HG03469 (cell line): Measurements from ENCODE around the gene CSNK1A1.

Experiments
- ATAC-seq: cut with Tn5 transposase; IDR thresholded peaks from one replicate; pipeline ENCODE4 v1.9.1; 2021; ENCODE audit warnings: mild to moderate bottlenecking, moderate library complexity, moderate number of reproducible peaks; ENCODE audit not compliant: unreplicated experiment

The CSNK1A1 gene

GRCh38 chr5:149575131-149575530 is 23.9 kb upstream of the CSNK1A1 start:
- ATAC-seq: no peak

- ATAC-seq: no peak
These were observed 21.5 kb upstream of the CSNK1A1 start for GRCh38 chr5:149572576-149573231.

DNA sequence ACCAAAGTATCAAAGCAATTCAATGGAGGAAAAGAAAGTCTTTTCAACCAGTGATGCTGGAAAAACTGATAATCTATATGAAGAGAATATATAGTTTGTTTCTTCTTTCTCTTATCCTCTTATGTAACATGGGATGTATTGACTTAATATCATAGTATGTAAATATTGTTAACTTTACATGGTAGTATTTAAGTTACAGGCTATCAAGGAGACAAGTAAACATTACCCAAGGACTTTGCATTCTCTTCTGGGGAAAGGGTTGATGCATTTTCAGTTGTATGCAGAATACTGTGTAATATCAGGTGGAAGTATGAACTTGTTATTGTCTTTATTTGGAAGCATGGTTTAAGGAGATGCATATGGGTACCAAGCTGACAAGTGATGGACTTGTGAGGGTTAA is 20.9 kb upstream of the CSNK1A1 start:
- ATAC-seq: no peak

- ATAC-seq: no peak
These were observed 16.0 kb upstream of the CSNK1A1 start for GRCh38 chr5:149567226-149567625.

DNA sequence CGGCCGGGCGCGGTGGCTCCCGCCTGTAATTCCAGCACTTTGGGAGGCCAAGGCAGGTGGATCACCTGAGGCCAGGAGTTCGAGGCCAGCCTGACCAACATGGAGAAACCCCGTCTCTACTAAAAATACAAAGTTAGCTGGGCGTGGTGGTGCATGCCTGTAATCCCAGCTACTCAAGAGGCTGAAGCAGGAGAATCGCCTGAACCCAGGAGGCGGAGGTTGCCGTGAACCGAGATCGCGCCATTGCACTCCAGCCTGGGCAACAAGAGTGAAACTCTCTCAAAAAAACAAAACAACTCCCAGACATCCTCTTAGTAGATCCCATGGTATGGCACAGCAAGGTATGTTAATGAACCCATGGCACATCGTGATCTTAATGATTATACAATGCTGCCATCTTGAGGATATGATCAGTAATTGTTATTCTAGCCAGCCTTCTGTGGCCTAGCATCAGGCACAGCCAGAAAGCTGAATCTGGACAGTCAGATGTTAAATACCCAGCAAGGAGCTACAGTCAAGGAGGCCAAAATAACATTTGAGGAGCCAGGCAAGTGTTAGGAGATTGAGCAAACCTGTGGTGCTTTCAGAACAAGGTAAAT is 13.4 kb upstream of the CSNK1A1 start:
- peak; percentile 93 for ATAC-seq

- no peak for ATAC-seq
These were observed 12.2 kb upstream of the CSNK1A1 start for GRCh38 chr5:149563466-149563865.

GRCh38 chr5:149561848-149562247 is 10.6 kb upstream of the CSNK1A1 start:
- ATAC-seq: no peak

GRCh38 chr5:149559706-149560105 is 8.5 kb upstream of the CSNK1A1 start:
- no peak for ATAC-seq

GRCh38 chr5:149552553-149553160 is 1.4 kb upstream of the CSNK1A1 start:
- ATAC-seq: no peak

GRCh38 chr5:149552038-149552494 is 827 bp upstream of the CSNK1A1 start:
- ATAC-seq: no peak

DNA sequence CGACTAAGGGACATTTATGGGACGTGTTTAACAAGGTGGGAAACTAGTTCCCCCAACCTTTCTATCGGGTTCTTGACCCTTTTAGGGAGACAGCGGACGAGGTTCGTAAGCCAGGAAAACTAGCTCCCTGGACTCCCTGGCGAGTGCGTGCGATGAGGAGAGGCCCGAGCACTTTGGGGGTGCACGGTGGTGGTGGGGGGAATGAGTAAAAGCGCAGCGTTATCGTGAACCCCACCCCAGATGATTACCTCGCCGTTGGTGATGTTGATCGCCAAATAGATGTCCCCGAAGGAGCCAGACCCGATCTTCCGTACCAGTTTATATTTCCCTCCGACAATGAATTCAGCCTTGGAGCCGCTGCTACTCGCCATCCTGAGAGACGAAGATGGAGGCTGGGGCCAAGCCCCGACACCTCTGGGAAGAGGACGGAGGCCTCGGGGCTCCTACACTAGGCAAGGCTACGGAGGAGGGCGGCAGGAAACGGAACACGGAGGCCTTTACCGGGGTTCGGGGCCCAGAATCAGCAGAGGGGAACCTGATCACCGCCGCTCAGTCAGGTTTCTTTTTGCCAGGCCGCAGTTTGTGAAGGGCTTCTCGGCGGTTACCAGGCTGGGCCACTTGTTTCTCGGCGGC is 529 bp downstream of the CSNK1A1 start:
- ATAC-seq: no peak

DNA sequence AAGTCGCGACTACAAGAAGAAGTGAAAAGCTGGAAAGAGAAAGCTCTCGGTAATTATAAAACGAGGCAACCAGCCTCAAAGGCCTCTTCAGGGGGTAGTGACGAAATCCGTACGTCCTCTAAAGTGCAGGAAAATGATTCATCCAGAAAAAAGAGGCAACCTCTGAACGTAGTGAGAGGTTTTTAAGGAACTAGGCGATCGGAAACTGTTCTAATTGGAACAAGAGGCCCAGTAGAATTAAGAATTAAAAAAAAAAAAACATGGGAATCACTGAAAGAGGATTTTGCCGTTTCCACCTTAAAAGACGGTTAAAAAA is 1.0 kb downstream of the CSNK1A1 start:
- ATAC-seq: no peak

DNA sequence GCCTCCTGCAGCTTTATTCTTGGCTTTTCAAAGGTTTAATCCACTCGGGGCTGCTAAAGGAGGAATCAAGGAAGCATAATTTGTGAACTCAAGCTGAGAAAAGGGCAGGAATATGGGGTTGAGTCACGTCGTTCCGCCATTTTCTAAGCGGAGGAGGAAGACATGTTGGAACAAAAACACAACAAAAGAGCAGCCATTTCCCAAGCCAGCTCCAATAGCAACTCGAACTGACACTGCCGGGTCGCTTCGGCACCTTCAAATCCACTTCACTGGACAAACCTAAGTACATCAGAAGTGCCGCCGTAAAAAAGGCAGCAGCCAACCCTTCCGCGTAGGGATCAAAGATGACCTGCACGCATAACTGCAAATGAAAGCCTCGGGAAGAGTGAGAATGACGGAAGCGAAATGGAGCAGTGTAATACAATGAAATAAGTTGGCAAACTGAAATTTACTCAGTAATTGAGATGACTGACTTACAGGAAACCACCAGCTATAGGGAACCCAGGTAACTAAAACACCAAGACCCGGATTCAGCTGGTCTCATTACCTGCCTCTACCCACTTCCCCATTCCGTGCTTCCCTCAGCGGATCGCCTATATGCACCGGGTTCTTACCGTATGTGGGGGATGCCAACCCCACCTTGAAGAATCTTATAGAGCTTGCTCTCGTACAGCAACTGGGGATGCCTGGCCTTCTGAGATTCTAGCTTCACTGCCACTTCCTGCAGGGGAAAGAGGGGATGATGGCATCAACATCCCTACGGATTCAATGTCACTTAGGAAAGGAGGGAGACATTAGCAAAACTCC is 1.6 kb downstream of the CSNK1A1 start:
- ATAC-seq: peak; percentile 26

- no peak for ATAC-seq
These were observed 4.3 kb downstream of the CSNK1A1 start for GRCh38 chr5:149546974-149547373.

- ATAC-seq: no peak
These were observed 5.9 kb downstream of the CSNK1A1 start for GRCh38 chr5:149545327-149545726.

DNA sequence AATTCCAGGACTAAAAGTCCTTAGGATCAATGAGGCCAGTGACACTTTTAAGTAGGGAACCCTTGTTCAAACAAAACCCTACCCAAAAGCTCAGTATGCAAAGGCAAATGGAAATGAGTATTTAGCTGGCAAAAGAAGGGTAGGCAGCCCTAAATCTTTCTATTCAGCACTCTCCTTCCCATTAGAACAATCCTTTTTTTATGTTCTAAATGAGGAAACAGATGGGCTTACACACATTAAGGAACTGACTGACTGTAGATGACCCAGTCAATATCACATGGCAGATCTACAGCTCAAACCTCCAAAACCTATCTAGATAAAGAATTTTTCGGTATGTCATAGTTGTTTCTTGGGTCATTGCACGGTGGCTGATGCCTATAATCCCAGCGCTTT is 7.2 kb downstream of the CSNK1A1 start:
- no peak for ATAC-seq

GRCh38 chr5:149543361-149544027 is 7.7 kb downstream of the CSNK1A1 start:
- no peak for ATAC-seq

DNA sequence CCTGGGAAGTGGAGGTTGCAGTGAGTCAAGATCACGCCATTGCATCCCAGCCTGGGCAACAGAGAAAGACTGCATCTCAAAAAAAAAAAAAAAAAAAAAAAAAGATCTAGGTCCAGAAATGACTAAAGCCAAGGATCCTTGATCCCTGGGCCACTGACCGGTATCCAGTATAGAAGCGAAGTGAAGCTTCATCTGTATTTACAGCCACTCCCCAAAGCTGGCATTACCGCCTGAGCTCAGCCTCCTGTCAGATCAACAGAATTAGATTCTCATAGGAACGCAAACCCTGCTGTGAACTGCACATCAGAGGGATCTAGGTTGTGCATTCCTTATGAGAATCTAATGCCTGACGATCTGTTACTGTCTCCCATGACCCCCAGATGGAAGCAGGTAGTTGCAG is 9.3 kb downstream of the CSNK1A1 start:
- ATAC-seq: no peak

DNA sequence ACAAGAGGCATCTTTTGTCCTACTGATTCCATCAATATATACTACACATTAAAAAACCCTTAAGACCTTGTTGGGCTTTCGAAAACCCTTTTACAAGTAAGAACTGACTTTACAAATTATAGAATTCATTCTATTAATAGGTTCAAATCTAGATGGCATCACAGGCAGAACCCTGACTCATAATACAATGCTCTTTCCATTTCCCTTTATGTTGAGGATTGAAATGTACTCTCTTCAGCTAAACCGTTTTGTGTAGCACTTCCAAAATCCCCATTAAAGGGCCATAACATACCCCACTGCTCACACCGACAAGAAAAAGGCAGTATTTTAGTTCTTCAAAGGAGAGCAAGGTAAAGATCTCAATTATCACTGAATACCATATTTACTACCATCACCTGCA is 11.2 kb downstream of the CSNK1A1 start:
- ATAC-seq: no peak

- no peak for ATAC-seq
These were observed 13.8 kb downstream of the CSNK1A1 start for GRCh38 chr5:149537374-149537975.
